Neuronal stem cell (in vitro differentiated cells): ENCODE data around the gene ZNF184.
"Not testable (repeated sequence)": the region's sequence is repeated elsewhere in the genome, so short reads cannot be mapped to it uniquely, and the experiment has no call there.

Experiments used
- DNase-seq: peaks from one replicate; pipeline ENCODE4 v3.0.0-alpha.2; 2013; ENCODE audit warnings: low spot score
- H2AFZ ChIP-seq: one replicate; pipeline ENCODE4 v1.6.1; 2013; ENCODE audit warnings: mild to moderate bottlenecking, low read length, inconsistent platforms
- H2AK5ac ChIP-seq: 2 replicates; pipeline ENCODE4 v1.6.1; 2013; ENCODE audit warnings: low read depth, mild to moderate bottlenecking, inconsistent platforms, low read length, moderate library complexity, mixed read lengths
- H2BK120ac ChIP-seq: 2 replicates; pipeline ENCODE4 v1.6.1; 2013; ENCODE audit warnings: low read depth, mild to moderate bottlenecking, inconsistent platforms, low read length, moderate library complexity, mixed read lengths
- H2BK12ac ChIP-seq: one replicate; pipeline ENCODE4 v1.6.1; 2013; ENCODE audit warnings: low read length, inconsistent platforms
- H2BK15ac ChIP-seq: 2 replicates; pipeline ENCODE4 v1.6.1; 2013; ENCODE audit warnings: mild to moderate bottlenecking, low read length, inconsistent platforms, mixed read lengths
- H2BK5ac ChIP-seq: one replicate; pipeline ENCODE4 v1.6.1; 2013; ENCODE audit warnings: inconsistent platforms, mild to moderate bottlenecking, low read length, moderate library complexity
- H3K14ac ChIP-seq: one replicate; pipeline ENCODE4 v1.6.1; 2013; ENCODE audit warnings: low read length, inconsistent platforms
- H3K18ac ChIP-seq: 2 replicates; pipeline ENCODE4 v1.6.1; 2013; ENCODE audit warnings: low read length, inconsistent platforms
- H3K23ac ChIP-seq: 2 replicates; pipeline ENCODE4 v1.6.1; 2013; ENCODE audit warnings: low read depth, mild to moderate bottlenecking, mixed read lengths, low read length, inconsistent platforms; ENCODE audit not compliant: poor library complexity
- H3K27ac ChIP-seq: replicated peaks from 3 replicates; pipeline ENCODE4 v1.5.1; 2013; ENCODE audit warnings: low read length, inconsistent platforms
- H3K27me3 ChIP-seq, 3 experiments: 2 replicates each; pipeline ENCODE4 v1.6.1; 2013; ENCODE audit warnings: low read length in 3 of 3, mild to moderate bottlenecking in 2 of 3, inconsistent platforms in 1 of 3, low read depth in 1 of 3, mixed read lengths in 1 of 3, moderate library complexity in 1 of 3; ENCODE audit not compliant: control insufficient read depth in 3 of 3, insufficient read depth in 3 of 3
- H3K36me3 ChIP-seq, 2 donors: replicated peaks in 1 of 2; 2 replicates each; pipeline ENCODE4 v1.6.1; 2013; ENCODE audit warnings: low read length in 2 of 2; ENCODE audit not compliant: control insufficient read depth in 2 of 2, insufficient read depth in 2 of 2
- H3K4ac ChIP-seq: 2 replicates; pipeline ENCODE4 v1.6.1; 2013; ENCODE audit warnings: inconsistent platforms, mild to moderate bottlenecking, low read length, moderate library complexity
- H3K4me1 ChIP-seq, 2 donors: 1 replicate in 1 of 2; 2 replicates in 1 of 2; pipeline ENCODE4 v1.6.1; 2013; ENCODE audit warnings: low read length in 2 of 2, low read depth in 1 of 2; ENCODE audit not compliant: control insufficient read depth in 2 of 2, insufficient read depth in 1 of 2
- H3K4me2 ChIP-seq: one replicate; pipeline ENCODE4 v1.6.1; 2013; ENCODE audit warnings: mild to moderate bottlenecking, low read length, inconsistent platforms; ENCODE audit not compliant: insufficient read depth, poor library complexity, severe bottlenecking
- H3K4me3 ChIP-seq, 2 donors: 2 replicates each; pipeline ENCODE4 v1.5.1; 2013; ENCODE audit warnings: low read length in 2 of 2, mild to moderate bottlenecking in 2 of 2, inconsistent platforms in 1 of 2, moderate library complexity in 1 of 2
- H3K79me1 ChIP-seq: one replicate; pipeline ENCODE4 v1.6.1; 2013; ENCODE audit warnings: low read depth, mild to moderate bottlenecking, inconsistent platforms, low read length, moderate library complexity
- H3K9ac ChIP-seq: one replicate; pipeline ENCODE4 v1.6.1; 2013; ENCODE audit warnings: mild to moderate bottlenecking, low read depth, low read length, inconsistent platforms; ENCODE audit not compliant: poor library complexity
- H3K9me3 ChIP-seq, 2 donors: replicated peaks in 1 of 2; 2 replicates each; pipeline versions ENCODE3 to v1.6.1; 2013; ENCODE audit warnings: low read length in 2 of 2, mild to moderate bottlenecking in 2 of 2, inconsistent platforms in 1 of 2, low read depth in 1 of 2, mixed read lengths in 1 of 2, moderate library complexity in 1 of 2; ENCODE audit not compliant: control insufficient read depth in 2 of 2, insufficient read depth in 1 of 2
- H4K8ac ChIP-seq: one replicate; pipeline ENCODE4 v1.6.1; 2013; ENCODE audit warnings: low read depth, mild to moderate bottlenecking, inconsistent platforms, low read length, moderate library complexity
- H4K91ac ChIP-seq: one replicate; pipeline ENCODE4 v1.6.1; 2013; ENCODE audit warnings: low read length, low read depth, mild to moderate bottlenecking, inconsistent platforms; ENCODE audit not compliant: poor library complexity
- WGBS, 2 donors: extraction: QIAGEN DNeasy Blood & Tissue Kit; methylation state at CpG; one replicate each; pipeline ENCODE4 v1.1.7; 2013; ENCODE audit warnings: missing lambda C conversion rate in 2 of 2, mixed read lengths in 1 of 2; ENCODE audit not compliant: insufficient read length in 2 of 2, insufficient replicate concordance in 1 of 2; ENCODE audit errors: extremely low coverage in 2 of 2; 5-methylcytosine and 5-hydroxymethylcytosine counted together

The ZNF184 gene

GRCh38 chr6:27428966-27429365 is 43.9 kb downstream of the ZNF184 start:
- H3K23ac ChIP-seq = no peak overlapping the region
- no peak overlapping the region for H4K91ac ChIP-seq
- no CpG with 5 or more reads among the region's 2 CpGs for WGBS, 2 donors
- no peaks in the 10 kb centered on the region for H3K4me1 ChIP-seq
- peaks cover 2% of the 10 kb centered on the region in 2 donors for H3K9me3 ChIP-seq
- H3K27me3 ChIP-seq = no peaks in the 10 kb centered on the region
- H2AFZ ChIP-seq = no peak overlapping the region
- no peak overlapping the region for H2BK120ac ChIP-seq
- H3K4me3 ChIP-seq = no peak overlapping the region
- no peak overlapping the region for H2AK5ac ChIP-seq
- H2BK15ac ChIP-seq = no peak overlapping the region
- no peak overlapping the region for H2BK12ac ChIP-seq
- no peak overlapping the region for H4K8ac ChIP-seq
- H3K14ac ChIP-seq = no peak overlapping the region
- no peak overlapping the region for H2BK5ac ChIP-seq
- H3K36me3 ChIP-seq = no peaks in the 10 kb centered on the region
- H3K4ac ChIP-seq = no peak overlapping the region
- DNase-seq = no peak
- H3K18ac ChIP-seq = no peak overlapping the region
- no peaks in the 10 kb centered on the region for H3K79me1 ChIP-seq
- H3K9ac ChIP-seq = no peak overlapping the region
- no peak overlapping the region for H3K27ac ChIP-seq
- H3K4me2 ChIP-seq = no peak overlapping the region

DNA sequence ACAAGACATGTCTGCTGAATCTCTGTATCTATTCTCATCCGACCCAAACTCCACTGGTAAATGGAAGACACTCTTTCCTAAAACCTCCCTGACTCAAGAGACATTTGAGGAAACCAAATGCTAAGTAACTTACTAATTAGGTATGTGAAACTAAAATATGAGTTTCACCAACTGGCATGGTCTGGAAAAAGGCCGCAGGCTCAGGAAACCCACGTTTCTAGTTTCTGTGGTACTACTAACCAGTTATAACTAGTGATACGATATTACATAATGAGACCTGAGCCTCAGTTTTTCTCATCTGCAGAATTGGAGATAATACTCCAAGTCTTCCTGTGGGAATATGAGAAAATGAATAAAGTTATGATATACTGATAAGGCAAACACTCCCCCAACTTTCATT is 44.4 kb downstream of the ZNF184 start:
- H2BK5ac ChIP-seq = no peak overlapping the region
- no peaks in the 10 kb centered on the region for H3K36me3 ChIP-seq
- no peak overlapping the region for H3K9ac ChIP-seq
- no peaks in the 10 kb centered on the region for H3K27me3 ChIP-seq
- H3K27ac ChIP-seq = no peak overlapping the region
- H3K79me1 ChIP-seq = no peaks in the 10 kb centered on the region
- DNase-seq = no peak
- H4K8ac ChIP-seq = no peak overlapping the region
- no peak overlapping the region for H2AK5ac ChIP-seq
- H3K14ac ChIP-seq = no peak overlapping the region
- H2AFZ ChIP-seq = no peak overlapping the region
- no peak overlapping the region for H3K4me3 ChIP-seq
- no peak overlapping the region for H3K18ac ChIP-seq
- H2BK15ac ChIP-seq = no peak overlapping the region
- peaks cover 2% of the 10 kb centered on the region in 2 donors for H3K9me3 ChIP-seq
- H2BK12ac ChIP-seq = no peak overlapping the region
- WGBS, 2 donors = no CpG with 5 or more reads among the region's 4 CpGs
- no peak overlapping the region for H3K4ac ChIP-seq
- H2BK120ac ChIP-seq = no peak overlapping the region
- H3K4me2 ChIP-seq = no peak overlapping the region
- H3K23ac ChIP-seq = no peak overlapping the region
- no peaks in the 10 kb centered on the region for H3K4me1 ChIP-seq
- no peak overlapping the region for H4K91ac ChIP-seq

GRCh38 chr6:27426045-27426620 is 46.8 kb downstream of the ZNF184 start:
- H4K91ac ChIP-seq = no peak overlapping the region
- no peak overlapping the region for H3K4ac ChIP-seq
- H2BK120ac ChIP-seq = no peak overlapping the region
- H2AK5ac ChIP-seq = no peak overlapping the region
- H3K4me1 ChIP-seq = no peaks in the 10 kb centered on the region
- no peak overlapping the region for H3K4me2 ChIP-seq
- no peaks in the 10 kb centered on the region for H3K79me1 ChIP-seq
- H3K9me3 ChIP-seq = peaks cover 2 to 5% of the 10 kb centered on the region in 2 donors
- H3K27ac ChIP-seq = no peak overlapping the region
- no peak overlapping the region for H3K18ac ChIP-seq
- no CpG with 5 or more reads among the region's 4 CpGs for WGBS, 2 donors
- no peak overlapping the region for H2BK12ac ChIP-seq
- H2BK15ac ChIP-seq = no peak overlapping the region
- no peak overlapping the region for H3K9ac ChIP-seq
- H3K36me3 ChIP-seq = no peaks in the 10 kb centered on the region
- H3K4me3 ChIP-seq = no peak overlapping the region
- H3K23ac ChIP-seq = no peak overlapping the region
- no peak overlapping the region for H3K14ac ChIP-seq
- no peak overlapping the region for H2AFZ ChIP-seq
- H2BK5ac ChIP-seq = no peak overlapping the region
- no peaks in the 10 kb centered on the region for H3K27me3 ChIP-seq
- DNase-seq = no peak
- H4K8ac ChIP-seq = no peak overlapping the region

GRCh38 chr6:27424851-27425250 is 48.1 kb downstream of the ZNF184 start:
- H3K27me3 ChIP-seq, H2BK5ac ChIP-seq, H3K23ac ChIP-seq, H3K4me2 ChIP-seq, H3K9ac ChIP-seq, H2BK15ac ChIP-seq, H3K9me3 ChIP-seq, H3K79me1 ChIP-seq, H3K27ac ChIP-seq, DNase-seq, H3K4ac ChIP-seq, H2AK5ac ChIP-seq, H3K4me3 ChIP-seq, H2BK12ac ChIP-seq, H2BK120ac ChIP-seq, H3K18ac ChIP-seq, H4K91ac ChIP-seq, H2AFZ ChIP-seq, H3K4me1 ChIP-seq, H4K8ac ChIP-seq, H3K14ac ChIP-seq, H3K36me3 ChIP-seq: not testable (repeated sequence)
- WGBS, 2 donors = no CpG with 5 or more reads among the region's 36 CpGs
